ENCODE measurements around the gene TDP2.
"Not testable (repeated sequence)": the region's sequence is repeated elsewhere in the genome, so short reads cannot be mapped to it uniquely, and the experiment has no call there.

Gene TDP2

DNA sequence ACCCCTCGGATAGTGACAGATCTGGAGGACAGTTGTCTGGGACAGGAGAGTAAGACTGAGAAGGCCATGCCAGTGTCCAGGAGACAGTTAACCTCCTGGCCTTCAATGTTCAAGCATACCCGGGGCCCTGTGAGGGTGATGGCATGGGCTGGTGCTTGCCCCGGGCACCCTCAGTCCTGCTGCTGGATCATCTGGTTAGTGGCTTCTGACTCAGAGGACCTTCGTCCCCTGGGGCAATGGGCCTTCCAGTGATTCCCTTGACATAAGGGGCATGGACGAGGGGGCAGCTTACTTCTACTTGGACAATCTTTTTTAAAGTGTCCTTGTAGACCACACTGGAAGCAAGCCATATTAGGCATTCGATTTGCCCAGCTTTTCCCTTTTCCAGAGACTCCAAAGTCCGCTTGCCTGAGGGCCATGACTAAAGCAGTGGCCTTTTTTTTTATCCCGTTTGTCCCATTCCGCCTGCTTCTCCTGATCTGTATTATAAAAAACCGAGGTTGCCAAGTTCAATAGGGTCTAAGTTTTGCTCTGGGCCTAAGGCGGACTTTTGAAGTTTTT, 12.2 kb upstream of the TDP2 start:
- not testable (repeated sequence) for DNase-seq

DNA sequence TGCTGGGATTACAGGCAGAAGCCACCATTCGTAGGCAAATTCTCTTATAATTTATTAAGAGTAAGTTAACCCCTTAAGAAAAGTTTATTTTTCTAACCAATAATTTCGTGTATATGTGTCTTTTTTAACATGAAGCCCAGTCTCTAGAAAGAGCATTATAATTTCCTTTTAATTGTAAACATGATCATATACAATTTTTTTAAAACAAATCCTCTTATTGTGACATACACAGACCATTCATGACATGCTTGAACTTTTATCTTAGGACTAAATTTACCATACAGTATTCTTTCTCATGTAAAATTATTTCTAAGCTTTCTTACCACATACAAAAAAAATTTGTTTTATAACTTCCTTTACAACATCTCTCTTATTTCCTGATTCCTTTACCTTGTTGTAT, 6.9 kb upstream of the TDP2 start:
- DNase-seq, result no peak

GRCh38 chr6:24672620-24673182, 6.0 kb upstream of the TDP2 start:
- DNase-seq, result no peak

GRCh38 chr6:24671077-24671476, 4.4 kb upstream of the TDP2 start:
- DNase-seq, result not testable (repeated sequence)

DNA sequence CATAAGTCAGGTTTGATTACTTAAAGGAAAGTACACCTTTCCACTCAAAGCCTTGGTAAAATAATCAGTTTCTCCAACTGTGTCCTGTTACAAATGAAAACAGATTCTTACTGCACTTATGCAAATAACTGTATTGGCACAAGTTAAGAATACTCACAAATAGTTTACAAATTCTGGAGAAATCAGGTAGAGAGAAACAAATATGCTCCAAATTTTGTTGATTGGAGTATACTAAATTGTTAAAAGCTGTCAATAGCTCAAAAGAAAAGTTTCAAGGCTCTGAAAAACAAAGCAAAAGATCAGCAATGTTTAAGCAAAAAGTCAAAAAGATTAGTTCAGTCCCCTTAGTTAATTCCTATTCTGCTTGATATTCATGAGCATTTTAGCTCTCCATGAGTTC, 3.8 kb upstream of the TDP2 start:
- DNase-seq, result not testable (repeated sequence)

- no peak for DNase-seq
Measured at GRCh38 chr6:24668997-24669361, 2.3 kb upstream of the TDP2 start.

DNA sequence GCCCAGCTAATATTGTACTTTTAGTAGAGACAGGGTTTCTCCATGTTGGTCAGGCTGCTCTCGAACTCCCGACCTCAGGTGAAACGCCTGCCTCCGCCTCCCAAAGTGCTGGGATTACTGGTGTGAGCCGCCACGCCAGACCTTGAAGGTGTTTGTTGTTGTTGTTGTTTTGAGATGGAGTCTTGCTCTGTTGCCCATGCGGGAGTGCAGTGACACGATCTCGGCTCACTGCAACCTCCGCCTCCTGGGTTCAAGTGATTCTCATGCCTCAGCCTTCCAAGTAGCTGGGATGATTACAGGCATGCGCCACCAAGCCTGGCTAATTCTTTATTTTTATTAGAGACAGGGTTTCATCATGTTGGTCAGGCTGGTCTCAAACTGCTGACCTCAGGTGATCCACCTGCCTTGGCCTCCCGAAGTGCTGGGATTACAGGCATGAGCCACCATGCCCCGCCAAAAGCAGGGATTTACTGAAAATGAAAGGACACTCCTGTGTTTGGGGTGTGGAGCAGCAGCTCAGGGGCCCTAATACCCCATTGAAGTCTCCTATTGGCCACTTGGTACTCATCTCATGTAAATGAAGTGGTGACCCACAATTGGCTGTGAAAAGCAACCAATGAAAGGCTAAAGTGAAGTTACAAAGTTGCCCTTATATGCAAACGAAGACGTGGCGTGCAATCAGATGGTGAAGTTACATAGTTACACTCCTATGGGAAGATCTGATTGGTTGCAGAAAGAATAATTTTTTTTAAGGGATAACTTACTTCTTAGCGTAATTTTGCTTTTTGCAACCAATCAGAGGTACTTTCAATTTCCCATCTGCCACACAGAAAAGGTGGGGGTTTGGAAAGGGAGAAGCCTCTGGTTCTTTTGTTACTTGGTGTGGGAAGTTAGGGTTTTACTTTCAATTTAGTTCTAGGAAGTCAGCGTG, 1.6 kb upstream of the TDP2 start:
- not testable (repeated sequence) for DNase-seq

GRCh38 chr6:24667378-24667803, 692 bp upstream of the TDP2 start:
- peak; percentile 20 for DNase-seq

DNA sequence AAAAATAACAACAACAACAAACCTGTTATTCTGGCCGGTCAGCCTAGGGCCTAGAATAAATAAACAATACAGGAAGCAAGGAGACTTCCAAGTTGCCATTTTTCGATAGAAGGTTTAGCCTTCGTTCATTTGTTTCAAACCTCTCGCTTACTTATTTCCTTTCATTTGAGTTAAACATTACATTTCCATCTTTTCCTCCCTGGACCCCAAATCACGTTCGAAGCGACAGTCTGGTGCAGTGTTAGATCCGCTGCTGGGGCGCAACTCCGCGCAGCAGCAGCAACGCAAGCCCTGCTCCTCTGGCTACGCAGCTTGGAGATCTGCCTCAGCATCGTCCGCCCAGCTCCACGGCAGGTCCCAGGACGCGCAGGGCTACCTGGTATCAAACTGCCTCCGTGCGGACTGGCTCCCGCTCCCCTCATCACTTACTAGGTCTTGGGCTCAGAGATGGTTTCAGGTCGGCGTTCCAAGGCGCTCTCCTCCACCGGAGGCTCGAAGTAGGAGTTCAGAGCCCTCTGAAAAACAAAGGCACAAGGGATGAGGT, 530 bp downstream of the TDP2 start:
- DNase-seq, result peak; percentile 76

GRCh38 chr6:24664046-24664987, 2.4 kb downstream of the TDP2 start:
- DNase-seq, result no peak

- no peak for DNase-seq
Measured at GRCh38 chr6:24663189-24663588, 3.5 kb downstream of the TDP2 start.

GRCh38 chr6:24662236-24662635, 4.5 kb downstream of the TDP2 start:
- DNase-seq, result no peak

GRCh38 chr6:24661759-24662158, 4.9 kb downstream of the TDP2 start:
- not testable (repeated sequence) for DNase-seq

DNA sequence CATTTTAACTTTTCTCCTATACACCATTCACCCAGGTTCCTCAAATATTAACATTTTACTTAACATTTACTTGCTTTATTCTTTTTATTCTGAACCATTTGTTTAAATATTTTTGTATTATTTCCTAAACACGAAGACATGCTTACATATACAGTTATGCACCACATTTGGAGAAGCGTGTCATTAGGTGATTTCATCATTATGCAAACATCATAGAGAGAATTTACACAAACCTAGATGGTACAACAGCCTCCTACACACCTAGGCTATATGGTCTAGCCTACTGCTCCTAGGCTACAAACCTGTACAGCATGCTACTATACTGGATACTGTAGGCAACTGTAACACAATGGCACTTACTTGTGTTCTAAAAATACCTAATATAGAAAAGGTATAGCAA, 6.6 kb downstream of the TDP2 start:
- no peak for DNase-seq

DNA sequence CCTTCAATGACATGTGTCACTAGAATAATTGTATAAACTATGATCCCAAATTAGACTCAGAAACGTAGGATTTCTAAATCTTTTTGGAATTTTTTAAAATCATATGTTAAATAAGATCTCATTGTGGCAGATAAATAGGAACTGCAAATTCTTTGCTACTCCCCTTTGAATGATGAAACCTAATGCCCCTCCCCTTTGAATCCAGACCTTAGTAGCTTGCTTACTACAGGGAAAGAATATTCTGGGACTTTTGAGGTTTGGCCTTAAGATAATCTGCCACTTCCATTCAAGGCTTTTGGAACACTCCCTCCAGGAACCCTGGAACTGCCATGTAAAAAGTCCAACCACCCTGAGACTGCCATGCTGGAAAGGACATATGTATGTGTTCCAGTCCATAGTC, 7.1 kb downstream of the TDP2 start:
- DNase-seq, result no peak

DNA sequence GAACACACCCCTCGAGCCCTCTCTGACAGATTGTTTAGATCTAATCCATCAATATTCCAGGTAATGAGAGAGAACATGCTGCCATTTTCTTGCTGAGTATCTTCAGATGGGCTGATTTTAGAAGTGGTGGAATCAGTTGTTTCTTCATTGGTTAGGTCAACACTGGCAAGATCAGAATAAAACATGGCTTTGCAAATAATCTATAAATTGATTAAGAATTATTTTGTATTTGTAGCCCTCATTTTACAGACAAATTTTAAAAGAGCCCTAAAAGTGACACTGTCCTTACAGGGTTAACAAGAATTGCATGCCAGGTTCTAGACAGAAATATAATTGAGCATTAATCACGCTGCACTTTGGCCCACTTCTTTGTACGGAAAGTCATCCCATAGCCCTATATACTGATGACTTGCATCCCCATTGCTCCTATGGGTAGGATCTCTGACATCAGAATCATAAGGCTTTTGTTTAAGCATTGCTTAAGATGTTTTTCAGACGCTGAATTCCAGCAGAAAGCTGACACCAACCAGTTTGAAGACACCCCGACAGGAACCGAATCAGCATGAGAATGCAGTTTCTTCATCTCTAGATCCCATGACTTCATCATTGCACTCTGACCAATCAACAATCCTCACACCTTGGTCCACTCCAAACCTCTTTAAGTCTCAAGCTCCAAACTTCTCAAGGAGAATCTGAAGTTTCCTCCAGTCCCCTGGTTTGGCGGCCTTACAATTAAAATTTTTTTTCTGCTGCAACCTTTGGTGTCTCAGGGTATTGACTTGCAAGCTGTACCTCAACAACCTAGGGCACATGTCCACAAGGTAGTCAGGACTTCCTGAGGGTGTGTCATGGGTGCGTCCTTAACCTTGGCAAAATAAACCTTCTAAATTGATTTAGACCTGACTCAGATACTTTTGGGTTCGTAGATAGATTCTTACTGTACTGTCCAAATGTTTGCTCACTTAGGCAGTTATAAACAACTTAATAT, 7.8 kb downstream of the TDP2 start:
- no peak for DNase-seq

DNA sequence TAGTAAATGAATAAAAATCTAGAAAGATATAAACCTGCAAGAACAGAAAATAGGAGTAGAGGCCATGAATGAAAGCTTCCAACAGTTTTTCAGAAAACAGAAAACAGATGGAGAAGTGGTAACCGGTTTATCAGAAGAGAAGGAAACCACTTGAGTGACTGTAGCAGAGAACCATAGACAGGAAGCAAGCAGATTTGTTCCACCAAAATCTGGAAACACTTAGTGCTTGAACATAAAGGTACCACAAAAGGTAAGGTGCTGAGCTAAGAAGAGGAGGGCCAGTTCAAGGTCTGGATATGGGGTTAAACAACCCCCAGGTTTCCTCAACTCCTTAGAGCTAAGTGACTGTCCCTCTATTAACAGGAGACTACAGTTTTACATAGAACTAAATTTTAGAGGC, 11.5 kb downstream of the TDP2 start:
- no peak for DNase-seq

DNA sequence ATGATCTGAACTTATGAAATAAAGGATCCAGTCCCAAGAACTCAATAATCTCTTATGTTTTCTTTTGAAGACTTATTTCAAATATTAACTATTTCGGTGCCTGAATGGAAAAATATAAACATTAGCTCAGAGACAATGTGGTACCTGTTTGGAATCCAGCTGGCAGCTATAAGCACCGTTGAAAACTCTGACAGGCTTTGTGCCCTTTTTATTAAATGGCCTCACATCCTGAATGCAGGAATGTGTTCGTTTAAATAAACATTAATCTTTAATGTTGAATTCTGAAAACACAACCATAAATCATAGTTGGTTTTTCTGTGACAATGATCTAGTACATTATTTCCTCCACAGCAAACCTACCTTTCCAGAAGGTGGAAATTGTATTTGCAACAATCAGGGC, 16.3 kb downstream of the TDP2 start:
- no peak for DNase-seq

DNA sequence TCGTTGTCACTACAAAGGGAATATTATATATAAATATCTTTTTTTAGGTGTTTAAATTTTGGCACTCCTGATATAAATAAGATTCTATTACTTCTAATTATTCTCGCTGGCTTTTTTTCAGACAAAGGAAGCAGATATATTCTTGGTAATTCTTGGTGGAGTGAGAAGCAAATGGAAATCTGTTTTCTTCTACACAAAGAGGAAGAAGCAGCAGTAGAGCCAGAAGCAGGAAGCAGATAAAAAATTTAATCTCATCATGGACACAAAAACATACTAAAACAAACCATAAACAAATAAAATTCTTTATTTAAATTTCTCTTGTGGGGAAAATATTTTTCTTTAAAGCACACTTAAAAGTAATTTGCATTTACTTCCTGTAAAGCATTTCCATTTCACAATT, 17.0 kb downstream of the TDP2 start:
- DNase-seq, result no peak

DNA sequence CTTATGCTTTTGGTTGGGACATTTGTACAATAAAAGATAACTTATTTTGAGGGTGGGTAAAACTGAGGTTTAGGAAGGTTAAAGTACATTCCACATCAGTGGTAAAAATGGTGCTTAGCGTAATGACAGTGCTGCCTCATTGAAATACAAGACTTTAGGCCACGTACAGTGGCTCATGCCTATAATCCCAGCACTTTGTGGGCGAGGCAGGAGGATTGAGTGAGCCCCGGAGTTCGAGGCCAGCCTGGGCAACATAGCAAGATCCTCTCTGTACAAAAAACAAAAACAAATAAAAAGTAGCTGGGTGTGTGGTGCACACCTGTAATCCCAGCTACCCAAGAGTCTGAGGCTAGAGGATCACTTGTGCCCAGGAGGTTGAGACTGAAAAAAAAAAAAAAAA, 18.4 kb downstream of the TDP2 start:
- DNase-seq, result no peak

DNA sequence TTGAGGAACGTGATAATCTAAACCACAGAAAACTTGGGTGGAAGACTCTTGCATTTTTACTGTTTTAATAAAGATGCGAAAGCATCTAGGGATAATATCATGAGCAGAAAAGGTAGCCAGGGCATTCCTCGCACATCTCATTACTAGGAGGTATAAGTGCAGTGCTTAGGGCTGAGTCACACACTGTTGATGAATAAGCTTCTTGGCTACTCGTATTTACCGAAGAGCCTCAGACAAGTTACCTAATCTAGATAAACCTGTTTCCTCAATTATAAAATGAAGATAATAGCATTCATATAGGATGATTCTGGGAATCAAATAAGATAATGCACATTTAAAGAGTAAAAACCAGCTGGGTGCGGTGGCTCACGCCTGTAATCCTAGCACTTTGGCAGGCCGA, 19.9 kb downstream of the TDP2 start:
- no peak for DNase-seq

GRCh38 chr6:24644377-24644776, 22.3 kb downstream of the TDP2 start:
- DNase-seq, result no peak
